NCI-H774 (cell line): ENCODE data around the gene ERV3-1.
"Not testable (repeated sequence)": the region's sequence is repeated elsewhere in the genome, so short reads cannot be mapped to it uniquely, and the experiment has no call there.

Source experiments
- DNase-seq: peaks from one replicate; lab custom pipeline; 2025; lab: John Stamatoyannopoulos, UW

The ERV3-1 gene, protein sequence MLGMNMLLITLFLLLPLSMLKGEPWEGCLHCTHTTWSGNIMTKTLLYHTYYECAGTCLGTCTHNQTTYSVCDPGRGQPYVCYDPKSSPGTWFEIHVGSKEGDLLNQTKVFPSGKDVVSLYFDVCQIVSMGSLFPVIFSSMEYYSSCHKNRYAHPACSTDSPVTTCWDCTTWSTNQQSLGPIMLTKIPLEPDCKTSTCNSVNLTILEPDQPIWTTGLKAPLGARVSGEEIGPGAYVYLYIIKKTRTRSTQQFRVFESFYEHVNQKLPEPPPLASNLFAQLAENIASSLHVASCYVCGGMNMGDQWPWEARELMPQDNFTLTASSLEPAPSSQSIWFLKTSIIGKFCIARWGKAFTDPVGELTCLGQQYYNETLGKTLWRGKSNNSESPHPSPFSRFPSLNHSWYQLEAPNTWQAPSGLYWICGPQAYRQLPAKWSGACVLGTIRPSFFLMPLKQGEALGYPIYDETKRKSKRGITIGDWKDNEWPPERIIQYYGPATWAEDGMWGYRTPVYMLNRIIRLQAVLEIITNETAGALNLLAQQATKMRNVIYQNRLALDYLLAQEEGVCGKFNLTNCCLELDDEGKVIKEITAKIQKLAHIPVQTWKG

DNA sequence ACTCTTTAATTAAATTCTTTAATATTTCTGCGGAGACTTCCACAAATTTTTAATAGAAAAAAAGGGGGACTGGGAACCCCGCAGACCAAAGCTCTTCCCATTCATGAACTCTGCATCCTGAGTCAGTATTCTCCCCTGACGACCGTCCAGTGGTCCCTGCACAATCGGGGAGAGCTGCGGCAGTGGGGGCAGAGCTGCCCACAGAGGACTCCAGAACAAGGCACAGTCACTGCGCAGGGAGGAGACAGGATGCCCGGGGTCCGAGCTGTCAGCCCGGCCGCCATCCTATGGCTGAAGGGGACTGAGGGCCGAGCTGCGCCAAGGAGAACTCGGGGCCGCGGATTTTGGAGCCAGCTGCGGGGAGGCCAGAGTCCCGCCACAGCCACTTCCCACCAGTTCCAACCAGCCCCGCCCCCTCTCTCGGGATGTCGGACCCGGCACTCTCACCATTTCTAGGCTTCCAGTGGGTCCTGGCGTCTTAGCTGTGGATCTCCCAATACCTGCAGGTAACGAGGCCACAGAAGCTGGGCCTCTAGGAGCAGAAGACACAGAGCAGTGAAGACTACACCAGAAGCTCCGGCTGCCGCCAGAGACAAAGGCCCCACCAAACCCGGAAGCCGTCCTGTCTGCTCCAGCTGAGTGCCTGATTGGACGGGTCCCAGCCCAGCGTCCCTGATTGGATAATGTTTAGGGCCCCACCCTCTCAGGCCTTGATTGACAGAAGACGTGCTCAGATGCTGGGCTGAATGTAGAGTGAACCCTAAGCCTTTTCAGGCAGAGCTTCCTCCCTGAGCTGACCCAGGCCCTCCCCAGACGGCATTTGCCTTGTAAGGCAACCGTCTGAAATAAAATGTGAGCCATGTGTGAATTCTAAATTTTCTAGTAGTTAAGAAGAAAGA lies at the start of gene ERV3-1:
Gene ERV3-1 (minus strand): TSS at position 594 of the 899 bp plus-strand sequence. CDS start 13,661 bp downstream, outside the sequence.
- DNase-seq, result peak; percentile 94

DNA sequence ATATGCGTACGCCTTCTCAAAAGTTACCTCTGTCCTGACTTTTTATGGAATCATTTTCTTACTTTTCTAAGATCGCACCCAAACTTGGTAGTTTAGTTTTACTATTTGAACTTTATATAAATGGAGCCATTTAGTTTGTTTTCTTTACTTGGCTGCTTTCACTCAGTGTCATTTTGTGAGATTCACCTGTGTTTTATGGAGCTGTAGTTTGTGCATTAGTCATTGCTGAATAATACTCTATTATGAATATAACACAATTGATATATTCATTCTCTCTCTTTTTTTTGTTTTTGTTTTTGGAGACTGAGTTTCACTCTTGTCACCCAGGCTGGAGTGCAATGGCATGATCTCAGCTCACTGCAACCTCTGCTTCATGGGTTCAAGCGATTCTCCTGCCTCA lies 49.3 kb upstream of the ERV3-1 start:
- DNase-seq, result not testable (repeated sequence)

DNA sequence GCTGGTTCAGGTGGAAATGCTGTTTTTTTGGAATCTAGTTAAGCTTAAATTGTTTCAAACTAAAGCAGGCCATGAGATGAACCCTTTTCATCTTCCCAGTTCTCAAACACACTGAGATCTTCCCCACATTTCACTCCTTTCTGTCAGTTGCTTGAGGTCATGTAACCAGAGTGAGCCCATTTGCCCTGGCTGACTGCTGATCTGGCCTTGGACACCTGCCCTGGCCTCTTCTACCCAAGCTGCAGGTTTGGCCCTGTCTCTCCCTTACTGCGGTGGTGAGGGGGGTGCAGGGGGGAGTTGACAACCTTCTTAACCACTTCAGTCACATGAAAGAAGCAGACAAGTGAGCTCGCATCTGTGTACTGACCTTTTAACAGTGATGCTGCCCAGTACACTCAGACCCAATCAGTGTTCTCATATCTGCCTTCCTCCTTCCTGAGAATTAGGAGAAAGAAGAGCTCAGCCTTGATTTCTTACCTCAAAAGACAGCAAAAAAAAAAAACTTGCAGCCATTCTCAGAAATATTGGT lies 48.0 kb upstream of the ERV3-1 start:
- DNase-seq, result not testable (repeated sequence)

DNA sequence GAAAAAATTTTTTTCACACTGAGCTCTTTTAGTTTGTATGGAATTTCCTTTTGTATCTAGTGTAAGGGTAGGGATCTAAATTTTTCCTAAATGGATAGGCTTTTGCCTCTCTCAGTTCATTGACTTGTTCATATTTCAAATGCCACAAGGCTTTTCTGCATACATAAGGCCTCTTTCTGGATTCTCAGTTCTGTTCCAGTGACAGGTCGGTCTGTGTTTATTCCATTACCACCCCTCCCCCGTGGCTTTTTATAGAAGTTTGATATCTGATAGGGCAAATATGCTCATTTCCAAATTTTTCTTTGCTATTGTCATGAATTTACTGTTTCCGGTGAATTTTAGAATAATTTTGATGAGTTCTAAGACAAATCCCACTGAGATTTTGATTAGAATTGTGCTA lies 45.2 kb upstream of the ERV3-1 start:
- not testable (repeated sequence) for DNase-seq

DNA sequence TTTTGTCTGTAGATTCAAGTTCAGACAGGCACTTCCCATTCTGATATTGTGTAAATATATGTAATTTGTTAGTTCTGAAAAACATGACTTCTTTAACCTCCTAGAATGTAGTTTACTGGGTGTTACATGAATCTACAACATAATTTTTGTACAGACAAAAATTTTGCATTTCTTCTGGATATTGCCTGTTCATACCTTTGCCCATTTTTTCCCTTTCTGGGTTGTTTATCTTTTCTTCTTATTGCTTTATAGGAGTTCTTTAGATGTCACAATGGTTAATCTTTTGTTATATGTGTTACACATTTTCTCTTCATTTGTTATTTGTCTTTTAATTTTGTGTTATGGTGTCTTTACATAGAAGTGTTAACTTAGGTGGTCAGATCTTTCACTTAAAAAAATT lies 44.7 kb upstream of the ERV3-1 start:
- not testable (repeated sequence) for DNase-seq

DNA sequence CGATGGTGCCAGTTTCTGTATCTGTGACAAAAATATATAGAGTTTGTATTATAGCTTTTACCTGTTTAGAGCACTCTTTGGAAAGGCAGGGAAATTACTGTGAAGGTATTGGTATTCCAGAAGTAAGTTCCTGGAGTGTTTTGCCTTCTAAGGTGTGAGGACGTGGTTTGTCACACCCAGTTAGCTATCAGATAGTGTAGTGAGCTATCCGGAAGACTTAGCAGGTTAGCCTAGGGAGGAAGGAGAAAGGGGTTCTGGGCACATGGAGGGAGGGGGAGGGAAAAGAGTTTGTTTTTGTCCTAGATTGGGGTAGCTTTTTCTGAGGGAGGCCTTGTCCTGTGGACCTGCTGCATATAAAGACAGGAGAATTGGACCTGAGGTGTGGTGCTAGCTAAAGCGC lies 39.8 kb upstream of the ERV3-1 start:
- not testable (repeated sequence) for DNase-seq

DNA sequence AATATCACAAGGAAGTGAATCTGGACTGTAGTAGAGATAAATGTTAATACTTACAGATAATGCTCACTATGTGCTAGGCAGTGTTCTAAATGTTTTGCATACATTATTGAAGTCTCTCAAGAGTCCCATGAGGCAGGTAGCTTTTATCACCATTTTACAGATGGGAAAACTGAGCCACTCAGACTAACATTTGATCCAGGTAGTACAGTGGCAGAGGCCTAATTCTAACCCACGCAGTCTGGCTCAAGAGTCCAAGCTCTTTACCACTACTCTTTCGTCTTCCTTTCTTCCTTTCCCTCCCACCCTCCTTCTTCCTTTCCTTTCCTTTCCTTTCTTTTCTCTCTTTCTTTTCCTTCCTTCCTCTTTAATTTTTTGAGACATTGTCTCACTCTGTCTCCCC lies 39.1 kb upstream of the ERV3-1 start:
- not testable (repeated sequence) for DNase-seq

DNA sequence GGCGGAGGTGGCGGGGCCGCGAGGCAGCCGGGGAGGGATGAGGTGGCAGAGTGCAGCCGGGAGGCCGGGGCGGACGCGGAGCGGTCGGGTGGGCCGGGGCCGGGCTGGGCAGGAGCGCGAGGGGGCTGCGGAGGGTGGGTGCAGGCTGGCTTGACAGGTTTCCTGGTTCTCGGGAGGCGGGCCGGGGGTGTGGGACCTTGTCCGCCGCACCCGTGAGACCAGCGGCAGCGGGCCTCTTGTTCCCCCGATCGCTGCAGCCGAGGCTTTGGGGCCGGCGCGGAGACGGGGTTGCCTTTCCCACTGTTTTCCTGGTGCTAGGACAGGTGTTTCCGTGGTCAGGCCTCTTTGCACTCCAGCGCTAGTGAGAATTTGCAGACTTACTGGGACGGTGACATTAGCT lies 32.3 kb upstream of the ERV3-1 start:
- DNase-seq, result not testable (repeated sequence)

DNA sequence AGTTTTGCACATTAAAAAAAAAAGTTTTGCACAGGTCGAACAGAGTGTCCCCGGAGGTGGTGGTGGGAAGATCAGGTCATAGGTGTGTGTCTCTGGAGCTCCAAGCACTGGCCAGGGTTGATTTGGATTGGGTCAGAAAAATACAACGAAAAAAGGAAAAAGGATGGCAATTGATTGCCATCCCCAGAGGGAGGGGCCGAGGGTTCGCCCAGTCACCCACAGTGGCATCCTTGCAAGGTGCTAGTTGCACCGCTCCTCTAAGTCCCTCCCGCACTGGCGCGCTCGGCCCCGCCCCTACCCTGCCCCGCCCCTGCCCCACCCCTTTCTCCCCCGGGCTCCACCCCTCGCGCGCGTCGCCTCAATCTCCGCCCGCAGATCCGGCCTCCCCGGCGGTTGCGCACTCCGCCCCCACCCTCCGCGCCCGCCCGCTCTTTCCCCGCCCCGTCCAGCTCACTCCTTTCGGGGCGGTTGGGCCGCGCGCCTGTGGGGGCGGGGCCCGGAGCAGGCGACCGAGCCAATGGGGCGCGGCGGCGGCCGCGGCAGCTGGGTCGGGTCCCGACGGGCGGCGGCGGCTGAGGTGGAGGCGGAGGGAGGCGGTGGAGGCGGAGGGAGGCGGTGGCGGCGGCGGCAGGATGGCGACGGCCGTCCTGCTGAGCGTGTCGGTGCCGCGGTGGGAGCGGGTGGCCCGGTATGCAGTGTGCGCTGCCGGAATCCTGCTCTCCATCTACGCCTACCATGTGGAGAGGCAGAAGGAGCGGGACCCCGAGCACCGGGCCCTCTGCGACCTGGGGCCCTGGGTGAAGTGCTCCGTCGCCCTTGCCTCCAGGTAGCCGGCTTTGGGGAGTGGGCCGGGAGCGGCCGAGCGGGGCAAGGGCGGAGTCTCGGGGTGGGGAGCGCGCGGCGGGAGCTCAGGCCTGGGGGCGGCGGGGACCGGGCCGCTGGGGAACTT lies 31.5 kb upstream of the ERV3-1 start:
- DNase-seq, result peak; percentile 90

DNA sequence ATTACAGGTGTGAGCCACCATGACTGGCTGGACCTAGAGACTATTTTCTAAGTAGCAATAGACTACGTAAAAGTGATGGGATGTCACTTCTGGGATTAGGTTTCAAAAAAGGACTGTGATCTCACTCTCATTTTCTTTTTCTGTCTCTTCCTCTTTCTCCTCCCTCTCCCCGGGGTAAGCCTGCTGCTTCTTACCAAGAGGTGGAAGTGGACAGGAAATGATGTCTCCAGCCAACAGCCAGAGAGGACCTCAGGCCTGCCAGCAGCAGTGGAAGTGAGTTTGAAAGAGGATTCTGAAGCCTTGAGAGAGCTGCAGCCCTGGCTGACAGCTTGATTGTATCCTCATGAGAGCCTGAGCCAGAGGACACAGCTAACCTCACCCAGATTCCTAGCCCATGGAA lies 30.0 kb upstream of the ERV3-1 start:
- DNase-seq, result not testable (repeated sequence)

DNA sequence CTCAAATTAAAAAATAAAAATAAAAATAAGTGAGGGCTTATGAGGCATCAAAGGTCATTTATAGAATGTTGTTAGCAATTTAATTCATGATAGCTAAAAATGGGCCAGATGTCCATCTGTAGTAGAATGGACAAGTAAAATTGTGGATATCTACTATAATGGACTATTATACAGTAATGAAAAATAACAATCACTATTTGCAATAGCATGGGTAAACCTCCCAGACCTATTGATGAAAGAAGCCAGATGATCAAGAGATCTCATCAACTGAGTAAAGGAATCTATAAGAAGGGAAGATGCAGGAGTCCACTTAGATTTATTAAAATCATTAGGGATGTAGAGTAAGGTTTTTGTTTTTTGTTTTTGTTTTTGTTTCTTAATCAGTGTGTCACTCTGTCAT lies 29.0 kb upstream of the ERV3-1 start:
- DNase-seq, result not testable (repeated sequence)

DNA sequence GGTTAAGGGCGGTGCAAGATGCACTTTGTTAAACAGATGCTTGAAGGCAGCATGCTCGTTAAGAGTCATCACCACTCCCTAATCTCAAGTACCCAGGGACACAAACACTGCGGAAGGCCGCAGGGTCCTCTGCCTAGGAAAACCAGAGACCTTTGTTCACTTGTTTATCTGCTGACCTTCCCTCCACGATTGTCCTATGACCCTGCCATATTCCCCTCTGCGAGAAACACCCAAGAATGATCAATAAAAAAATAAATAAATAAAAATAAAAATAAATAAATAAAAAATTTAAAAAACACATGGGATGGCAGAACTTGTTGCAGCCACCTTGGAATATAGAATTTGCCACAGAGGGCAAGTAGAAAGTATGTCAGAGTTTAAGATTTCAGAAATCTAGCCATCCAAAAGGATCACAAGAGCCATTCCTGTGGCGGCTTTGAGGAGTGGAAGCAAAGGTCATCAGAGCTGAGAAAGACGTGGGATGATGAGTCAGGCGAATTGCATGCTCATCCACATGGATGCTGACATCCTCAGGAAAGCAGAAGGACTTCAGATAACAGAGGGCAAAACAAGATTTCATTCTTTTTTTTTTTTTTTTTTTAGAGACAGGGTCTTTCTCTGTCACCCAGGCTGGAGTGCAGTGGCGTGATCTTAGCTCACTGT lies 27.8 kb upstream of the ERV3-1 start:
- not testable (repeated sequence) for DNase-seq

DNA sequence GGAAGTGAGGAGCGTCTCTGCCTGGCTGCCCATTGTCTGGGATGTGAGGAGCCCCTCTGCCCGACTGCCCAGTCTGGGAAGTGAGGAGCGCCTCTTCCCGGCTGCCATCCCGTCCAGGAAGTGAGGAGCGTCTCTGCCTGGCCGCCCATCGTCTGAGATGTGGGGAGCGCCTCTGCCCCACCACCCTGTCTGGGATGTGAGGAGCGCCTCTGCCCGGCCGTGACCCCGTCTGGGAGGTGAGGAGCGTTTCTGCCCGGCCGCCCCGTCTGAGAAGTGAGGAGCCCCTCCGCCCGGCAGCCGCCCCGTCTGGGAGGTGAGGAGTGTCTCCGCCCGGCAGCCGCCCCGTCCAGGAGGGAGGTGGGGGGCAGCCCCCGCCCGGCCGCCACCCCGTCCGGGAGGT lies 26.9 kb upstream of the ERV3-1 start:
- DNase-seq, result not testable (repeated sequence)

DNA sequence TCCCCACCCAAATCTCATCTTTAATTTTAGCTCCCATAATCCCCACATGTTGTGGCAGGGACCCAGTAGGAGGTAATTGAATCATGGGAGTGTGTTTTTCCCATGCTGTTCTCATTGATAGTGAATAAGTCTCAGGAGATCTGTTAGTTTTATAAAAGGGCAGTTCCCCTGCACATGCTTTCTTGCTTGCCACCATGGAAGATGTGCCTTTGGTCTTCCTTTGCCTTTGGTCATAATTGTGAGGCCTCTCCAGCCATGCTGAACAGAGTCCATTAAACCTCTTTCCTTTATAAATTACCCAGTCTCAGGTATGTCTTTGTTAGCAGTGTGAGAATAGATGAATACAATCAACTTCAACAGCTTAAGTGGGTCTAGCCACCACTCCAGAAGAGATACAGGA lies 18.5 kb upstream of the ERV3-1 start:
- DNase-seq, result not testable (repeated sequence)

DNA sequence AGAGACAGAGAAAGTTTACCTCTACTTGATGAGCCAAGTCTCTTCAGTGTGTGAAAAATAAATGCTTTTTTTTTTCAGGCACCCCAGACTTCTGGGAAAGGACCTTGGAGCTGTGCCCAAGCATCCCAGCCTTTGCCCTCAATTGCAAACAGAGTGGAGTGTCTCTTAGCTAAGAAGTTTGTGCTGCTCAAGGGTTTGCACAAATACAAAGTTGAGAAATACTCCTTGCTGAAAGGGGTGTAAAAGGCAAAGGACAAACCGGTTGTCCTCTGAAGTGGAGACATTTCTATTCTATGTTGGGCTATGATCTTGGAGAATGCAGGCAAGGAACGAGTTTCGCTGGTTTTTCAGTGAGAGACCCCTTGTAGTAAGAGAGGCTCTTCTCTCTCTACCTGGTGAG lies 14.5 kb upstream of the ERV3-1 start:
- not testable (repeated sequence) for DNase-seq

DNA sequence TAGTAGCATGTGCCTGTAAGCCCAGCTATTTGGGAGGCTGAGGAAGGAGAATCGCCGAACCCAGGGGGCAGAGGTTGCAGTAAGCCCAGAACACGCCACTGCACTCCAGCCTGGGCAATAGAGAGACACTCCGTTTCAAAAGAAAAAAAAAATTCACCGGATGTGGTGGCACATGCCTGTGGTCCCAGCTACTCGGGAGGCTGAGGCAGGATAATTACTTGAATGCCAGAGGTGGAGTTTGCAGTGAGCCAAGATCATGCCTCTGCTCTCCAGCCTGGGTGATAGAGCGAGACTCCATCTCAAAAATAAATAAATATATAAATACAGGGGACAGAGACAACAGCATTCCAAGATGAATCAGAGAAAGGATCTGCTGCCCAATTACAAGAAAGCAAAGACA lies 3.4 kb upstream of the ERV3-1 start:
- not testable (repeated sequence) for DNase-seq

DNA sequence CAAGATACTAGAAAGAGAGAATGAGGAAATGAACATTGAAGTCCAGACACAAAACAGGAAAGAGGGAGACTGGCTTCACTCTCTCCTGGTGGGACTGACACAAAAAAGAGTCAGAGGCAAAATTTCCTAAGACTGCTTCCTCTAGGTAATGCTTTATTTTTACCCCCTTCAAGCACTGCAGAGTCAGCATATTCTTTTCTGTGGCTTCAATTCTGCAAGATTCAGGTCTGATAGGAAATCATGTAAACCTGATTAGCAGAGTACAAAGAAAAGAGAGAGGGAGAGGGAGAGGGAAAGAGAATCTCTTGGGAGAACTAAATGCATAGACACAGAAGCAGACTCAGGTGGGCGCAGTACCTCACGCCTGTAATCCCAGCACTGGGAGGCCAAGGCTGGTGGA lies 2.9 kb upstream of the ERV3-1 start:
- DNase-seq, result not testable (repeated sequence)

DNA sequence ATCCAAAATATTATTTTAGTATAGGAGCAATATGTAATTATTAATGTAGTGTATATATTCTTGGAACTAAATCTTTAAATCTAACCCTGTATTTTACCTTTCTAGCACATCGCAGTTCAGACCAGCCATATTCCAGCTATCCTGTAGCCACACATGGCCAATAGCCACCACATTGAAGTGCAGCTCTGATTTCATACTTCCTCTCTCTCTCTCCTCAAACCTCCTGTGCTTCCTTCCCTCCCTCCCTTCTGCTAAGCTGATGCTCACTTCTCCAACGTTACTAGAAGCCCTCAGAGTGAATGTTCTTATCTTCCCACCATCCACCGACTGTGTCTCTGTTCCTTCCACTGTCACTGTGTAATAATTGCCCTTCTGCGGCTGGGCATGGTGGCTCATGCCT lies 549 bp upstream of the ERV3-1 start:
- not testable (repeated sequence) for DNase-seq

DNA sequence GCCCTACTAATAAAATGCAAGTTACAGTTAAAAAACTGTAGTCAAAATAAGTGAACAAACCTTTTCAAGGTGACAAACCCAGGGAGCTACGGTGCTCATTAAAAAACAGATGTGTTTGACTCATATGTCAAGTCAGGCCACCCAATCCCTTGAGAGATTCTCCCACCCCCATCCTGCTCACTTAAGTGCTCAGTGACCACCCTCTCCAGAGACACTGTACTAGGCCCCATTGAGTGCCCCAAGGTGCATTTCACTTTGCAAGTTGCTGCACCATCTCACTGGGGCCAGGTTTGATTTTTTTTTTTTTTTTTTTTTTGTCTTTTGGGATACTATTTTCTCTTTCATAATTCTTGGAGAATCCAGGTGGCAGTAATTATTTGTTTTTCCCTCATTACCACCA lies 1.9 kb downstream of the ERV3-1 start:
- DNase-seq, result no peak

DNA sequence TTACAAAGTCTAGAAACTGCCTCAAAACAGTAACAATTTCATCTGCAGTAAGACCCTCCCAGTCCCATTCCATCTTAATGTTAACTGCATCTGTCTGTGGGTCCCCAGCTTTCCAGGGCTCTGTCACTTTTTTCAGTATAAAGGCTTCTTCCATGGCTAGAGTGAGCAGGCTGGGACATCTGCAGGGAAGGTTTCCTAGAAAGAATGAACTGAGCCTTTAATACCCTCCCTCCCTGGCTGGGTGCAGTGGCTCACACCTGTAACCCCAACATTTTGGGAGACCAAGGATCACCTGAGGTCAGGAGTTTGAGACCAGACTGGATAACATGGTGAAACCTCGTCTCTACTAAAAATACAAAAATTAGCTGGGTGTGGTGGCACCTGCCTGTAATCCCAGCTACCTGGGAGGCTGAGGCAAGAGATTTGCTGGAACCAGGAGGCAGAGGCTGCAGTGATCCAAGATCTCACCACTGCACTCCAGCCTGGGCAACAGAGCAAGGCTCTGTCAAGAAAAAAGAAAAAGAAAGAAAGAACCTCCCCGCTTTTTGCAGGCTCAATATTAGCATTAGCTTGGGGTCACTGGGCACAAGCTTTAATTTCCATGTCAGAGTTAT lies 3.4 kb downstream of the ERV3-1 start:
- no peak for DNase-seq
